Natural killer cell (primary cell): Measurements from ENCODE around the gene CPNE8. TPM values are rescaled to one million over a fixed set of nuclear protein-coding genes. Genes with fewer than 3 reads are reported as not detected.

Experiments used
- ATAC-seq, 3 donors: fragments of 150-1000 bp in 2 of 3; fragments of 200-7000 bp in 1 of 3; cut with Tn5 transposase; 1 replicate in 1 of 3; 2 replicates in 2 of 3; pipeline ENCODE4 v1.10.0; 2021; ENCODE audit warnings: mild to moderate bottlenecking in 2 of 3, moderate library complexity in 2 of 3
- DNase-seq, 2 donors: peaks; one replicate each; pipeline versions ENCODE4 v3.0.0 to v3.0.0-alpha.2; 2013 to 2021; ENCODE audit warnings: mixed read lengths in 1 of 2
- H3K27ac ChIP-seq: one replicate; pipeline ENCODE4 v1.5.1; 2013; ENCODE audit warnings: mild to moderate bottlenecking, low read length
- H3K27me3 ChIP-seq: one replicate; pipeline ENCODE4 v1.6.1; 2013; ENCODE audit warnings: low read length; ENCODE audit not compliant: control insufficient read depth, insufficient read depth
- H3K36me3 ChIP-seq: one replicate; pipeline ENCODE4 v1.6.1; 2013; ENCODE audit warnings: low read length; ENCODE audit not compliant: control insufficient read depth, insufficient read depth
- H3K4me1 ChIP-seq: one replicate; pipeline ENCODE4 v1.6.1; 2013; ENCODE audit warnings: low read length; ENCODE audit not compliant: control insufficient read depth, insufficient read depth
- H3K4me3 ChIP-seq: one replicate; pipeline ENCODE4 v1.5.1; 2013; ENCODE audit warnings: low read length
- H3K9me3 ChIP-seq: one replicate; pipeline ENCODE4 v1.6.1; 2013; ENCODE audit warnings: low read length; ENCODE audit not compliant: control insufficient read depth, insufficient read depth
- H3K27ac Mint-ChIP-seq, 2 donors: one replicate each; pipeline ENCODE4 v1.8.0; 2022; ENCODE audit warnings: mild to moderate bottlenecking in 2 of 2, mixed read lengths in 2 of 2, moderate library complexity in 1 of 2
- H3K27me3 Mint-ChIP-seq, 2 donors: one replicate each; pipeline ENCODE4 v1.8.0; 2022; ENCODE audit warnings: low read depth in 2 of 2, mixed read lengths in 2 of 2
- H3K36me3 Mint-ChIP-seq: one replicate; pipeline ENCODE4 v1.8.0; 2022; ENCODE audit warnings: mixed read lengths
- H3K4me1 Mint-ChIP-seq, 2 donors: one replicate each; pipeline ENCODE4 v1.8.0; 2022; ENCODE audit warnings: mixed read lengths in 2 of 2
- H3K4me3 Mint-ChIP-seq: one replicate; pipeline ENCODE4 v1.8.0; 2022; ENCODE audit warnings: mild to moderate bottlenecking, moderate library complexity, mixed read lengths
- H3K9me3 Mint-ChIP-seq, 2 donors: one replicate each; pipeline ENCODE4 v1.8.0; 2022; ENCODE audit warnings: mixed read lengths in 2 of 2
- CTCF ChIP-seq: fragments of 200-600 bp; IDR thresholded peaks from one replicate; pipeline ENCODE4 v1.8.0; 2022; ENCODE audit warnings: antibody characterized with exemption
- WGBS: methylation state at CpG from one replicate; pipeline ENCODE4 v1.1.7; 2013; ENCODE audit warnings: missing lambda C conversion rate; ENCODE audit not compliant: insufficient coverage; 5-methylcytosine and 5-hydroxymethylcytosine counted together
- intact Hi-C: fragments of 100-400 bp; cut with micrococcal nuclease; formaldehyde crosslinking; loops from one replicate; pipeline ENCODE4 v1.14.2; 2022
- total RNA-seq, 4 donors: library from RNA; stranded (reverse); fragments of 120-200 nt in 1 of 4; gene quantifications; one replicate each; pipeline versions ENCODE4 v1.2.3 to v1.2.4, GENCODE V29; 2013 to 2022

CPNE8 gene
- total RNA-seq, 3 donors from 2014 or later (not counting 1 experiment from before 2014, with no cell fraction given), result 6.1 to 8.1 (median 7.9) TPM

DNA sequence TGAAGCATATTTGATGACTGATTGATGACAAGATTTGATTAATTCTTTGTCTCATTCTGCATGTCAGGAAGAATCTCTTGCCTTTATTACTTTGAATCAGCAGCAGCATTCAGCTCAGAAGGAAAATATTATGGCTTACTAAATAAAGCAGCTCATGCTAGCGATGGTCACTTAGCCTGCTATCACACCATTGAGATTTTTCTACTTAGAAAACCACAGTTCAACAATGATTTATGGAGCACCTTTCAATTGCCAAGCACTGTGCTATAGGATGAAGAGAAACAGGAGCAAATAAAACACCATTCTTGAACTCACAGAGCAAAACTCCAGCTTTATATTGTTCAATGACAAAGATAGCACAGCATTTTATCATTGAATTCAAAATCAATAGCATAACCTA is 197.7 kb downstream of the CPNE8 start:
- no peaks in the 10 kb centered on the region for H3K9me3 ChIP-seq
- Mint-ChIP-seq H3K36me3 (no peaks in the 10 kb centered on the region), H3K4me1 (no peaks in the 10 kb centered on the region), H3K4me3 (no peak overlapping the region), H3K27me3 (no peaks in the 10 kb centered on the region), H3K27ac (no peak overlapping the region), H3K9me3 (peaks cover 0 to 4% of the 10 kb centered on the region in 2 donors)
- WGBS, result 80% methylated on average over 1 of the region's 1 CpG
- H3K27ac ChIP-seq, result no peak overlapping the region
- ATAC-seq (no peak), DNase-seq (no peak)
- H3K4me3 ChIP-seq, result no peak overlapping the region
- H3K36me3 ChIP-seq, result no peaks in the 10 kb centered on the region
- TF ChIP-seq CTCF, result no peak
- H3K27me3 ChIP-seq, result no peaks in the 10 kb centered on the region
- intact Hi-C loops, result no loop called here
- no peaks in the 10 kb centered on the region for H3K4me1 ChIP-seq

- H3K9me3 Mint-ChIP-seq, result peaks cover 2 to 5% of the 10 kb centered on the region in 2 donors
- no peak for ATAC-seq
- no peak for TF ChIP-seq CTCF
- H3K27ac Mint-ChIP-seq, result no peak overlapping the region
- intact Hi-C loops, result no loop called here
- Histone ChIP-seq H3K4me3 (no peak overlapping the region), H3K4me1 (no peaks in the 10 kb centered on the region), H3K27ac (no peak overlapping the region), H3K36me3 (no peaks in the 10 kb centered on the region), H3K27me3 (no peaks in the 10 kb centered on the region), H3K9me3 (no peaks in the 10 kb centered on the region)
- H3K36me3 Mint-ChIP-seq, result no peaks in the 10 kb centered on the region
- H3K4me3 Mint-ChIP-seq, result no peak overlapping the region
- H3K4me1 Mint-ChIP-seq, result no peaks in the 10 kb centered on the region
- DNase-seq, result no peak
- no CpG with 5 or more reads among the region's 1 CpG for WGBS
- no peaks in the 10 kb centered on the region for H3K27me3 Mint-ChIP-seq
Measured at GRCh38 chr12:38697289-38697688, 208.1 kb downstream of the CPNE8 start.

GRCh38 chr12:38695057-38695456 is 210.3 kb downstream of the CPNE8 start:
- Mint-ChIP-seq H3K4me3 (no peak overlapping the region), H3K9me3 (peaks cover 2% of the 10 kb centered on the region in 2 donors), H3K4me1 (no peaks in the 10 kb centered on the region), H3K36me3 (no peaks in the 10 kb centered on the region), H3K27ac (no peak overlapping the region), H3K27me3 (no peaks in the 10 kb centered on the region)
- no peak for TF ChIP-seq CTCF
- Histone ChIP-seq H3K4me3 (no peak overlapping the region), H3K9me3 (no peaks in the 10 kb centered on the region), H3K27me3 (no peaks in the 10 kb centered on the region), H3K36me3 (no peaks in the 10 kb centered on the region), H3K27ac (no peak overlapping the region), H3K4me1 (no peaks in the 10 kb centered on the region)
- intact Hi-C loops, result no loop called here
- WGBS, result 90% methylated on average over 2 of the region's 3 CpGs
- no peak for DNase-seq
- ATAC-seq, result no peak

GRCh38 chr12:38691164-38691563 is 214.2 kb downstream of the CPNE8 start:
- no peaks in the 10 kb centered on the region for H3K4me1 Mint-ChIP-seq
- Histone ChIP-seq H3K27ac (no peak overlapping the region), H3K36me3 (no peaks in the 10 kb centered on the region), H3K27me3 (no peaks in the 10 kb centered on the region), H3K4me3 (no peak overlapping the region), H3K9me3 (no peaks in the 10 kb centered on the region), H3K4me1 (no peaks in the 10 kb centered on the region)
- peaks cover 0 to 2% of the 10 kb centered on the region in 2 donors for H3K9me3 Mint-ChIP-seq
- H3K27me3 Mint-ChIP-seq, result no peaks in the 10 kb centered on the region
- H3K27ac Mint-ChIP-seq, result no peak overlapping the region
- no peak for TF ChIP-seq CTCF
- whole genome bisulfite sequencing, result 0% methylated on average over 1 of the region's 2 CpGs
- ATAC-seq (no peak), DNase-seq (no peak)
- H3K4me3 Mint-ChIP-seq, result no peak overlapping the region
- H3K36me3 Mint-ChIP-seq, result no peaks in the 10 kb centered on the region
- intact Hi-C loops, result no loop called here
